ELR (cell line): ENCODE results near the gene HCRTR1.
A peak's percentile ranks its signal among the peaks of the same experiment; 100 is the strongest.

Experiments
- DNase-seq: peaks from one replicate; pipeline ENCODE4 v3.0.0-alpha.2; 2015; ENCODE audit warnings: low read depth

HCRTR1 gene

DNA sequence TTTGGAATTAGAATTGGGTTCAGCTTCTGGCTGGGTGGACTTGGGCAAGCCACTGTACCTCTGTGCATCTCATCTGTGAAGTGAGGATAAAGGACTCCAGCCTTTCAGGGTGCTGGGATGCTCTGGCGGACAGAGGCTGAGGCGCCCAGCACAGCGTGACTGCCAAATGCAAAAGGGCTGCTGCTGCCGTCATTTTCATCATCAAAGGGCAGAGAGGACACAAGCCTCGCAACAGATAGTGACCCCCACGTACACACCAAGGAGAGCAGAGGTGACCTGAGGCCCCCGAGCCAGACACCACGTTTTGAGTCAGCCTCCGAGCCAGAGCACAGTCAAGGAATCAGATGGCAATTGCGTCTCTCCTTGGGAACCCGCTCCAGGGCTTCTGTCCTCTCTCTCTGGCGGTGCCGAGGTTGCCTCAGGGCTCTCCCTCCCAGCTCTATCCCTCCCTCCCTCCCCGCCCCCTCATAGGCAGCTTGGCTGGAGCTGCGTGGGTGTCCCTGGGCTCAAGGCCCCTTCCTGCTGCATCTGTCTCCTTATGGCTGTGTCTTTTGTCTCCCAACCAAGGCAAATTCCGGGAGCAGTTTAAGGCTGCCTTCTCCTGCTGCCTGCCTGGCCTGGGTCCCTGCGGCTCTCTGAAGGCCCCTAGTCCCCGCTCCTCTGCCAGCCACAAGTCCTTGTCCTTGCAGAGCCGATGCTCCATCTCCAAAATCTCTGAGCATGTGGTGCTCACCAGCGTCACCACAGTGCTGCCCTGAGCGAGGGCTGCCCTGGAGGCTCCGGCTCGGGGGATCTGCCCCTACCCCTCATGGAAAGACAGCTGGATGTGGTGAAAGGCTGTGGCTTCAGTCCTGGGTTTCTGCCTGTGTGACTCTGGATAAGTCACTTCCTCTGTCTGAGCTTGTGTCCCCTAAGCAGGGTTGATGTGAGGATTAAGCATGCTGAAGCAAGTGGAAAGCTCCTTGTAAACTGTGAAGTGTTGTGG, 9.0 kb downstream of the HCRTR1 start:
- peak; percentile 68 for DNase-seq

GRCh38 chr1:31627301-31627929, 9.9 kb downstream of the HCRTR1 start:
- DNase-seq, result no peak

- DNase-seq, result no peak
These were observed 10.6 kb downstream of the HCRTR1 start for GRCh38 chr1:31627930-31628559.

DNA sequence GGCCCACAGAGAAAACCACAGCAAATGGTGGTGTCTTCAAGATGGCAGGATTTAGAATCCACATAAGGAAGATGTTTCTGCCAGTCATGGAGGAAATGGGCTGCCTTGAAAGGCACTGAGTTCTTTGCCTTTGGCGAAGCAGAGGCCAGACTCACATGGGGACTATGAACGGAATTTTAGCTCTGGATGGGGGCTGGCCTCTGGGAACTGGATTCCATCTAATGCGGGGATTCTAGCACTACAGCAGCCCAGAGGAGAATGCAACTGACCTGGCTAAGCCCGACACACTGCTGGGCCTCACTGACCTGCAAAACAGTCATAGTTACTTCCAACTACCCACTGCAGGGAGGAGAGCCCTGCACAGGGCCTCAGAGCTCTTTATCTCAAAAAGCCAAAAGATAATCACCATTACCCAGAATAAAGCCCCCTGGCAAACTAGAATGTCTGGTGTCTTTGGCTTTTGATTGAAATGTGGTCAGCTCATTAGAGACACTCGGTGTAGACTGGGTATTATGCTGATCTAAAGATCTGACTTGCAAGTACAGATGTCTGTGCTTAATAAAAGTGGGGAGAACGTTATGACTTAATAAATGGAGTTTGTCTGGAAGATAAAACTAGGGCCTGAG, 11.6 kb downstream of the HCRTR1 start:
- DNase-seq, result no peak

DNA sequence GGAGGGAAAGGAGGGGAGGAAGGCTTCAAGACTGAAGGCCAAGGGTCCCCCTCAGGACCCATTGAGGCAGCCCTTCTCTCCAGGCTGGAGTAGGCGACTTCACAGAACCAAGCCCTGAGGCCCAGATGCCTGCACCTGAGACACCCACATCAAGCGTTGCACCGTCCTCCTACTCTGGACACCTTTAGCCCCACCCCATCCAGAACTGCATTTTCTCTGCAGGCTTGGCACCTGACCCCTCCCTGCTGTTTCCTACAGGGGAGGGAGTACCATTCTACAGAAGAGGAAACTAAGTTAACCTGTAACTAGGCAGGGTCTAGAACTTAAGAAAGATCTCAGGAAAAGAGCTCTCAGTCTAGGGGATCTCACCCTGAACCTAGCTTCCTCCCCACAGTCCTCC, 15.2 kb downstream of the HCRTR1 start:
- DNase-seq, result no peak

GRCh38 chr1:31633117-31633516, 15.6 kb downstream of the HCRTR1 start:
- DNase-seq, result peak; percentile 46

DNA sequence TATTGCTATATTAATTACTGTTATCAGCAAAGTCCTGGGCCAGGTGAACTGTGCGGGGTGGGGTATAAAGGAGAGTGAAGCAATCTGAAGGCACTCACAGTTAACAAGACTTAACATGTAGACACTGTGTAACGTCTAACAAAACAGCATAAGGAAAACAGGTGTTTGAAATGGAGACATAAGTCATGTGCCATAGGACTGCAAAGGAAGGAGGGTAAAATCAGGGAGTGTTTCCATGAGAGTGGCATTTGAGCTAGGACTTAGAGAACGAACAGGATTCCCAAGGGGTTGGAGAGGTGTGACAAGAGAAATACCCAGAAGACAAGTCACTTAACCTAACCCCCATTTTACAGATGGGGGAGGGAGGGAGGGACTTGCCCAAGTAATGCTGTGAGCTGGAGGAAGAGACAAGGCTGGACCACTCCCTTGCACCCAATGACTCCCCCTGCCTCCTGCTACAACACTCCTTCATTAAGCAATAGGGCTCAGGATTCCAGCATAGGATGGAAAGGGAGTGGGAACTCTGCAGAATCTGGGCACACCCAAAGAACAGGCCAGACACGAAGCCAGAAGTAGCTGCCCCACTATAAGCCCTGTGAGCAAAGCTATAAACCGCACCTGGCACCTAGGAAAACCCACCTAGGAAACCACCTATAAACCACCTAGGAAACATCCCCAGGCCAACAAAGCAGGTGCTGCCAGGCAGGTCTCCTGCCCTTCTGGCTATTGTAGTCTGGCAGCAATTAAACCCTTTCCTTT, 20.6 kb downstream of the HCRTR1 start:
- DNase-seq, result no peak

- DNase-seq, result peak; percentile 73
These were observed 22.1 kb downstream of the HCRTR1 start for GRCh38 chr1:31639543-31639942.

- DNase-seq, result no peak
These were observed 22.7 kb downstream of the HCRTR1 start for GRCh38 chr1:31640179-31640578.

DNA sequence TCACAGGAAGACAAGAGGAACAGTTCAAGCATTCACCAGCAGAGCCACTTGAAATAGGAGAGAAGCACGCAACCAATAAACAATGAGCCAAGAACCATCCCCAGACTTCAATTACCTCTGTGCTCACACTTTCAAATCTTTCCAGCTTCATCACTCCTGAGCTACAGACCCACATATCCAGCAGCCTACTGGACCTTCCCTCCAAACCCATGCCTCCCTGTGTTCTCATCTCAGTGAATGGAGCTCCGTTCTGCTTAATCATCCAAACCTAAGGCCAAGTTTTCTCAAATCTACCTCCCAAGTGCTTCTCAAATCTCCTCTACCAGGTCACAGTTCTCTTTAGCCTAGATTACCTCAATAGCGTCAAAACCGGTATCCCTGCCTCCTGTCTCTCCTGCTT, 23.5 kb downstream of the HCRTR1 start:
- DNase-seq, result no peak

GRCh38 chr1:31642366-31642765, 24.9 kb downstream of the HCRTR1 start:
- no peak for DNase-seq

DNA sequence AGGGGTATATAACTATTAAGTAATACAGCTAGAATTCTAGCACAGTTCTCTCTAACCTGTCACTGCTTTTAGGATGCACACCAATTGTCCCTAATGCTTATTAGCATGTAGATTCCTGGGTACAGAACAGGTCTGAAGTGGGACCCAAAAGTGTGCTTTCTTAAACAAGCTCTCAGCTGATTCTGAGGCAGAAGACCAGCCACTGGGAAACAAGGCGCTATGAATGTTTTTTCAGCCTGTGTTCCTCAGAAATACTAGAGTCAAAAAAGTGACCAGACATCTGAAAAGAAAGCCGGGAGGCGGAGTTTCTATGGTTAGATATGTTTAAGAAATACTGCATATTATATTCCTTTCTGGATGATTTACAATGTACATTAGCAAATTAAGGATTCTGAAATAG, 25.4 kb downstream of the HCRTR1 start:
- DNase-seq, result no peak

DNA sequence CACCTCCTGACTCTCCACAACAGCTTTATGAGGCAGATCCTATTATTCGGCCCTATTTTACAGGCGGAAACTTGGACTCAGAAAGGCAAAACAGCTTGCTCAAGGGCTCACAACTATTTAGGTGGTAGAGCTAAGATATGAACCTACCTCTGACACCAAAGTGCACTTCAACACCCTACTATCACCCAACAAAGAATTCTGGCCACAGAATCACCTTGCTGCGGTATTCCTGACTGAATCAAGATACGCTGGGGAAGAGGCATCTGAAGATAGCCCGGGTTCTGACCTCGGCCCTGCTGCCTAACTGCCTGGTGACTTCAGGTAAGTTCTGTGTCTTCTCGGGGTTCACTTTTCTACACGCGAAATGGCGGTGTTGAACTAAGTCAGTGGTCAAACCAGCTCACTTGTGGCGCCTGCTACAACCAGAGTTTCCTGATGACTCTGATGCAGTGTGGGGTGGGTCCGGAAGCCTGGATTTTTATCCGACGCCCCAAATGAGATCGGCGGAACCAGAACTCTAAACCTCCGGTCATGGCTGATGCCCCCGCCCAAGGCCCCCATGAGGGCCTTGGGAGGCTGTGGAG, 26.6 kb downstream of the HCRTR1 start:
- DNase-seq, result no peak

GRCh38 chr1:31644560-31645273, 27.2 kb downstream of the HCRTR1 start, which contains the start of gene PEF1:
Gene PEF1, minus strand, starts transcription at chr1:31644876. Its CDS starts 12 bp downstream, at chr1:31644864.
- peak; percentile 98 for DNase-seq

GRCh38 chr1:31645274-31645568, 27.7 kb downstream of the HCRTR1 start:
- no peak for DNase-seq

GRCh38 chr1:31646259-31646960, 28.9 kb downstream of the HCRTR1 start:
- no peak for DNase-seq

DNA sequence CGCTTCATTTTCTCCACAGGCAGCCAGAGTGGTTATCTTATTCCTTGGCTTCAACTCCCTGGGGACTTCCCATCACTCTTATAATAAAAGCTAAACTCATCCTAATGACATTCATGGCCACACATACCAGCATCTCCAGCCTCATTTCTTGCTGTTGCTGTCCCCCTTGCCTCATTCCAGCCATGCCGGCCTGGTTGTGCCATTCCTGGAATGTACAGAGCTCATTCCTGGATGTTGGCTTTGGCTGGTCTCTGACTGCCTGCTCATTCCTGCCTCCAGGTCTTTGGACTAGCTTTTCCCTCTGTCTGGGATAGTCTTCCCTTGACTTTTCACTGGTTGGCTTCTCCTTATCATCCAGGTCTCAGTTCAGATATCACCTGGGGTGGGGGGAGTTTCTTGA, 29.6 kb downstream of the HCRTR1 start:
- DNase-seq, result no peak

DNA sequence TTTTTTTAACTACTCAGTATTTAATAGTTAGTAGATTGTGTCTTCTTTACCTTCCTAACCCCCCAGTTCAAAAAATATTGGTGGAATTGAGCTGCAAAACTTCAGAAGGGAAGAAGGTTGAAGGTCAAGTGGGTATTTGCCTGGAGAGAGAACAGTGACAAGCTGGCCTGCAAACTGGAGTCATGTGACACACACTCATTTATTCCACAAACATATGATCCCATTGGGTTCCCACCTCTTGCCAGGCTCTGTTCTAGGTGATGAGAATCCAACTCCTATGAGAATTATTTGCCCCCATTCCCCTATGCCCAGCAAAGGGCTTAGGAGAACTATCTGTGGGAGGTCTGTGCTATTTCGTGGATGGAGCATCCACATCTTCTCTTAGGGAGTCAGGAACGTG, 30.7 kb downstream of the HCRTR1 start:
- DNase-seq, result no peak

GRCh38 chr1:31648641-31649357, 31.3 kb downstream of the HCRTR1 start:
- no peak for DNase-seq
